Stimulated activated CD8-positive, alpha-beta memory T cell treated with anti-CD3 and anti-CD28 coated beads, Interleukin-7, amount 100 ng/mL, for 1 hour (primary cell): Measurements from ENCODE around the gene EFNB2.

ENCODE experiments used
- DNase-seq, 2 donors: peaks; one replicate each; pipeline ENCODE4 v3.0.0-alpha.2; 2020; ENCODE audit warnings: low read depth in 2 of 2

The EFNB2 gene

DNA sequence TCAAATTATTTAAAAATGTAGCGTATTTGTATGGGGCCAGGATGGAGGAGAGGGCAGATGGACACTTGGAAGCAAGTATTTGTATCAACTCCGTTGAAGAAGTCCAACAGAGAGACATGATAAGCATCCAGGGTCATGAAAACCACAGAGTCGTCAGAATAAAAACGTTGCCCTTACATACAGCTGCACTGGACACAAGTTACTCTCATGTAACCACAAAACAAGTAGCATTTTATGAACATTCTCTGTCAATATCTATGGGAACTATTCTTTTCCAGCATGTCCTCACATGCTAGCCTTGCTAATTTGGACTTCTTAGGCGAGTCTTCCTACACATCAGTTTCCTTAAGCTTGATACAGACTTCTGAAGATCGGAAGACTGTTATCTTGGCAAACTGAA is 35.0 kb downstream of the EFNB2 start:
- DNase-seq: no peak

DNA sequence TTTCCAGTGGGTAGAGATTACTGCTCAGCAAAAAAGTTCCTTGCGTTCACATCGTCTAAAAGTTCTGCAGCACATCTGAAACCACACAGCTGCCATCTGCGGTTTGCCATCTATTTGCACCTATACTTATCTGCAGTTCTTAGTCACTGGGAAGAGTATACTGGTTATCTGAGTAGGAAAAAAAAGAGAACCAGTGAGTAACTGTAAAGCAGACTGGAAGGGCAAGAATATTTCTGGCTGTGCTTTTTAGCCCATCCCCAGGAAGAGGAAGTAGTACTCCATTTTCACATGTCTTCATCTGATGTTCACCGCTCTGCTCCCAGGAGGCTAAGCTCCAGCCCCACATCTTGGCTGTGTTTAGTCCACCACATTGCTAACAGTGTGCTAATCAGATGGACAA is 35.6 kb downstream of the EFNB2 start:
- no peak for DNase-seq

- no peak for DNase-seq
These were observed 36.3 kb downstream of the EFNB2 start for GRCh38 chr13:106499113-106499512.

- DNase-seq: no peak
These were observed 36.9 kb downstream of the EFNB2 start for GRCh38 chr13:106498571-106498970.

DNA sequence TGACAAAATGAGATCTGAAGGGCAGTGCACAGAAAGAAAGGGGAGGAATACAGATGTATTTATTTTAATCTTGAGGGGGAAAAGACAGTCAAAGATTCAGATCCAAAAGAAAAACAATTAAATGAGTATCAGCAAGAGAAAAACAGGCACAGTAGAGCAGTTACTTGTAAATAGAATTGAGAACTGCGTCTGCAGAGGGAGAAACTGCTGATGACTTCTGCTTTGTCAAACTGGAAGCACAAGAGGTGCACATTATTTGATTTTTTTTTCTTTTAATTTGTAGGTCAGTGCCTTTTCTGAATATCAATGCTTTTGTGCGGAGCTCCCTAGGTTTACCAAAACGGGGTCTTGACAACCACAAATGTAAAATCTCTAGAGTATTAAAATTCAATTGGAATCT is 37.3 kb downstream of the EFNB2 start:
- DNase-seq: no peak

DNA sequence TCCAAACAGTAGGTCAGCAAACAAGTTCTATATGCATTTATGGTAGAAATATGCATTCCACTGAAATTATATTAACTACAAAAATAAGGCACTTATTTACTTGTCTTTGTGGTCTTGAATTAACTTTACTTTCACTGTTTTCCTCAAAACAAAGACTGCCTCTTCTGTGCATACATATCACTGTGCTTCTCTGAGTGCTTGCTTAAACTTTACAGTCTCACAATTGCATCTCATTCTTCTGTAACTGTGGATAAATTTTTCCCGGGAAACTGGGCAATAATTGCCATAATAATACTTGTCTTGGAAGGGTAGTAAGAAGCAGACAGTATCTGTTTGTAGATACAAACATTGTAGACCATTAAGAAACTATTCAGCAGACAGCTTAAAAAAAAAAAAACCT is 38.4 kb downstream of the EFNB2 start:
- no peak for DNase-seq

DNA sequence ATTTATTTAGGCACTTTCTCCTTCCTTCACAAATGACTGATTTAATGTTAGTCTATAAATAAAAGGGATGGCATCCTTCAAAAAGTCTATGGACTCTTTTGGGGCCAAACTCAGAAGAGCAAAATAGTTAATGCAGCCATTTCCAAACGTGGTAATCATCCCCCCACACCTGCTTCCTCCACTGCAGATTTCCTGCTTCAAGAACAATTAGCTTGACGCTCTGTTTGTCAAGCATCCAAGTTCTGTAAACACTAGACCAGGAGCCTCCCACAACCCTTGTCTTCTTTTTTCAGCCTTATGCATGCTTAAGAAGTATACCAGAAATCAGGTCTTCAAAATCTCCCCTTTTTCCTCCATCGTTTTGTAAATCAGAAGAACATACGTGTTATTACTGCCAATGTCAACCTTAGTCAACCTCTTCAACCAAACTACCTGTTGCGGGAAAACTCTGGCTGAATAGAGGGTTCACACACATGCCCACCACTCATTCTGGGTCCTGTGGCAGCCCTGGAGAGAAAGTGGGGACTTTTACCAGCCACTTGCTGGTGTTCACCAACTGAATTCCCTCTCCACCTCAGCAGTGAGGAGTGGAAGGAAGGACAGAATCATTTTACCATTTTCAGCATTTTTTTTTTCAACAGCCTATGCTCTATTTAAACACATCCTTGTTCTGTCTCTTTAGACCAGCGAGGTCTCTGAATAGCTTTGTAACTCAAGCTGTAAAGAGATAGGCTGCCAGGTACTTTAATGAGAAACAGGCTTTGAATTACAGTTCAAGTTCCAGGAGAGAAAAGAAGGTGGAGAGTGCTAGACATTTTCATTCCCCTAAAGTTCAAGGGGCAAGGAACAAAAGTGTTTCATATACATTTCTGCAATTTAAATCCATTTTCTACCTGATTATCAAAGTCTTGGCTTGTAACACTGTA is 39.1 kb downstream of the EFNB2 start:
- DNase-seq: no peak

- no peak for DNase-seq
These were observed 40.5 kb downstream of the EFNB2 start for GRCh38 chr13:106494936-106495335.

DNA sequence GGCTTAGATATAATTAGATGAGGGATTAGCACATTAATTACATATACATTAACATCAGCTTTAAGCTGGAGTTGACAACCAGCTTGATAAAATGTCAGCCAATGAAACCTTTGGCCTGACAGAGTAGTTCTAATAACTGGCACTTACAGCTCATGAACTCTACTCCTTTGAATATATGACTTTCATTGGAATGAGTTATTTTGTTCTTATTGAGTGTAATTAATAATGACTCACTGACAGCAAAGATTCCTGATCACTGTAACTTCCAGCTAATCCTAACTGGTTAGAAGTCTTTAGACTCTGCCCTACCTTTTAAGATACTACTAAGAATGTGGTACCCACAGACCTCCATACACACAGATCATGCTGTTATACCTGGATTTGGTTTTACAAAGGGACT is 41.0 kb downstream of the EFNB2 start:
- no peak for DNase-seq

DNA sequence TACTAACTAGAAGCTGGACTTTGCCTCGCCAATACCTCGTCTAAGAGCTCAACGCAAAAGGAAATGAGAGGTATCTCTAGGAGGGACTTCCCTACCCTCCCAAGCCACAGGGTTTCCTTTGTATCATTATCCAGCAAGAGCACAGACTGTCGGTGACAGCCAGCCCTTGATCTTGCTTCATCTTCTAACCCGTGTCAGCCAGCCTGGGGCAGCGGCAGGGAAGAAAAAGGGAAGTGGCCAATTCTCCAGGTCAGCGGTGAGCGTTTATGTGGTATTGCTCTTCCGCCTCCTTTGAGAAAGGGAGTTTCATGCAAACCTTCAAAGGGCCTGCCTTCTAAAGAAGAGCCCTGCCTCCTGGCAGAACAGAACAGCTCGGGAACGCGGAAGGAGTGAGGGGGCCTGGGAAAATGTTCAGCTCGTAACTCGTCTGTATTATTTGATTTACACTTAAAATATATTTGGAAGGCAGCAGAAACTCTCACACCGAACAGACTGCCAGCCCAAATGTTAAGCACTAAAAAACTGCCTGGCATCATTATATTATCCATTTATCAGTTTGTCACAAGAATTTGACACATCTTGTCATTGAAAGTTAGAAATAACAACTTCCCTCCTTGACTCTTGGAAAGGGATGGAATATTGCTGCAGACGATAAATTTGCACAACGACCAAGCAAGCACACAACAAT is 41.8 kb downstream of the EFNB2 start:
- no peak for DNase-seq

DNA sequence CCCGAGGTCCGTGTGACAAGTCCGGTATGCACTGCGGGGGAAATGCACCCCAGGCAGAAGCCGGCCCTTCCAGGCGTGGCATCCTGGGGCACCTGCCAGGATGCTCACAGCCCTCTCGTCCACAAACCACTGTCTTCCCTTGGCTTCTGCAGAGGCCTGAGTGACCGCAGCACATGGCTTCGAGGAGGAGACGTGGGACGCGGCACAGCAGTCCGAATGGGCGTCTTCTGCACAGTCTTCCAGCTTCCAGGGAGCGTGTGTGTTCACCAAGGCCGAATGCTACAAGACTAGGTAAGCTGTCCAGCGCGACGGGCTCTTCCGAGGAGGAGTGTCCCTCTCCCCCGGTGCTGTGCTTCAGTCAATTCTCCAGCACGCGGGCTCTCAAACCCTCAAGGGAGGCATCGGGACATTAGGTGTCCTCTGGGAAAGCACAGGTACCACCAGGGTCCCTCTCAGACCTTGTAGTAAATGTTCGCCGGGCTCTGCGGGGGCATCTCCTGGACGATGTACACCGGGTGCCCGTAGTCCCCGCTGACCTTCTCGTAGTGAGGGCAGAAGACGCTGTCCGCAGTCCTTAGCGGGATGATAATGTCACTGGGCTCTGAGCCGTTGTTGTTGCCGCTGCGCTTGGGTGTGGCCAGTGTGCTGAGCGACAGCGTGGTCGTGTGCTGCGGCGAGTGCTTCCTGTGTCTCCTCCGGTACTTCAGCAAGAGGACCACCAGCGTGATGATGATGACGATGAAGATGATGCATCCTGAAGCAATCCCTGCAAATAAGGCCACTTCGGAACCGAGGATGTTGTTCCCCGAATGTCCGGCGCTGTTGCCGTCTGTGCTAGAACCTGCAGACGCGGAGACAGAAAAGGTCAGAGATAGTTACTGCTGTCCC is 42.6 kb downstream of the EFNB2 start:
- no peak for DNase-seq

DNA sequence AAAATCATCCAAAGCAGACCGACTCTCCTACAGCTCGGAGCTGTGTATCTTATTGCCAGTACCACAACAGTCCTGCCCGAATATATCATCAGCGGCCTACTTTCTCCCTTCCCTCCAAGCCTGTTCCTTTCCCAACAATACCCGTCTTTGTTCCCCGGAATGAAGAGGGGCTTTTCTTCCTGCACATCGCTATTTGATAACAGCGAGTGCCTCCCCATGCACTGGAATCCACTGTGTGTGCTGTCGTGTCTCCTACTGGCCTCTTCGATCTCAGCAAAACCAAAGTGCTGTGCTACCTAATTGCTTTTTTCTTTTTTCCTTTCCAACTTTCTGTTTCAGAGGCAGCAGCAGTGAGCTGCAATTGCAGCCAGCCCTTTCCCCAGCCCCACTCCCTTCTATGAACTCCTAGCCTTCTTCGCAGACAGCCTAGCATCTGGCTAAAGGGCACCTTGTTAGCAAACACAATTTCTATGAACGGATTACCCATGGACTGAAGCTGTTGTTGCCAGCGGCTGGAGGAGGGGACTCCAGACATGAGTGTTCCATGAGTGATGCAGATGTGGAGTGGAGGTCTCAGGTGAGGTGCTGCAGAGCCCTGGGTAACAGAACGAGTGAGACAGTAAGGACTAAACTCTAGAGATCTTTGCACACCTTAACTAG is 43.4 kb downstream of the EFNB2 start:
- DNase-seq: no peak

DNA sequence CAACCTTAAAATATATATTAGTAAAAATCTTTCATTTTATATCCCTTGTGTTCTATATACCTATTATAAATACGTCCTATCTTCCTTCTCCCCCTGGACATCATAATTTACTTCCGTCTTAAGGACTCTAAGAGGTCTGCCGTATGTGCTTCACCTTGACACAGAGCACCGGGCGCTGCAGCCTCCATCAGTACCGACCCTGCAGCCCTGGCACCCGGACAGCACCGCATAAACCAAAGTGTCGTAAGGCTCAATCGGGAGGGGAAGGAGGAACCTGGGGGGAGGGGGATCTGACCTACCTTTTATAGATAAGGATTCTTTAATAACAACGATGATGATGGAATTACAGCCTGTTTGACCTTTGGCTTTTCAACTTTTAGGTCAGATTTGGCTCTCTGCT is 44.0 kb downstream of the EFNB2 start:
- no peak for DNase-seq

- no peak for DNase-seq
These were observed 44.7 kb downstream of the EFNB2 start for GRCh38 chr13:106490569-106491321.

DNA sequence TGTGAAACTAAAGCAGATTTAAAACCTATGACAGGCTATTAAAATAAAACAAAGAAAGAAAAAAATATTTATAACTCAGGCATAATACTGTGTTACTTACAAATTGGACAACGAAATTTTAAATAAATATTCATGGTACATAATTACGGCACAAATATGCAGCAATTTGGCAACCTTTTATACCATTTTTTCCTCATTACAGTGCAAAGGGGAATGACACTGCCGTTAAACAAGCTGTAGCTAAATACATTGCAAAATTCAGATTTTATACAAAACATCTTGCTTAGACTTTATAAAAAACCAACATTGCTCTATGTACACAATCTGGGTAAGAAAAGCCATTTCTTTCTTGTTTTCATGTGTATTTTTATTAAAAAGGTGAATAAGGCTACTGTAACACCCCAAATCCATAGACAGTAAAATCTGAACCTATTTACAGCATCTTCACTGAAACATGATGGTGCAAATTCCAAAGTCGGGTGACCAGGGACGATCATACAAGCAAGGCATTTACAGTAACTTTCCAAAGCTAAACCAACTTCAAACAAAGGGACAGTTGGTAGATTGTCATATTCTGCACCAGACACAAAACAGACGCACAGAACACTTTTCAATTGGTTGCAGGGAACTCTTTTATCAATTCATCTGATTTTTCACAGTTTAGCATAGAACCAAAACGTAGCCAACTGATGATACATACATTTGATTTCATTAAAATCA is 45.5 kb downstream of the EFNB2 start:
- no peak for DNase-seq

- no peak for DNase-seq
These were observed 46.8 kb downstream of the EFNB2 start for GRCh38 chr13:106488686-106489085.

DNA sequence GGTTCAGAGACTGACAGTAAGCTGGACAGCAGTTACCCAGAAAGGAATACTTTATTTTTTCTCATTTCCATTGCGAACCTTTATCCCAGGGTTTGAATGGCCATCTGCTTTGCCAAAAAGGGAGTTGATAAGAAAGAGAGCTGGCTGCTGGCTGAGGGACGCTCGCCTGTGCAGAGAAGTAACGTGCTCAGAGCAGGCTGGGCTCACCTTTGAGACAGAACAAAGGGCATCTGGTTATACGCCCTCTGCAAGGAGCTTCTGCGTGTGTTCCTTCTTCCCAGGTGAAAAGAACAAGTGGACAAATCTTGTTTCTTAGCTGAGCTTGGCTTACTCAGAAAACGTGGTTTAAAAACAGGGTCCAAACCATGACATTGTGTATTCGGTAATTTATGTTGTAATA is 47.4 kb downstream of the EFNB2 start:
- no peak for DNase-seq

GRCh38 chr13:106487129-106487528 is 48.3 kb downstream of the EFNB2 start:
- DNase-seq: no peak

- no peak for DNase-seq
These were observed 49.2 kb downstream of the EFNB2 start for GRCh38 chr13:106486287-106486686.

DNA sequence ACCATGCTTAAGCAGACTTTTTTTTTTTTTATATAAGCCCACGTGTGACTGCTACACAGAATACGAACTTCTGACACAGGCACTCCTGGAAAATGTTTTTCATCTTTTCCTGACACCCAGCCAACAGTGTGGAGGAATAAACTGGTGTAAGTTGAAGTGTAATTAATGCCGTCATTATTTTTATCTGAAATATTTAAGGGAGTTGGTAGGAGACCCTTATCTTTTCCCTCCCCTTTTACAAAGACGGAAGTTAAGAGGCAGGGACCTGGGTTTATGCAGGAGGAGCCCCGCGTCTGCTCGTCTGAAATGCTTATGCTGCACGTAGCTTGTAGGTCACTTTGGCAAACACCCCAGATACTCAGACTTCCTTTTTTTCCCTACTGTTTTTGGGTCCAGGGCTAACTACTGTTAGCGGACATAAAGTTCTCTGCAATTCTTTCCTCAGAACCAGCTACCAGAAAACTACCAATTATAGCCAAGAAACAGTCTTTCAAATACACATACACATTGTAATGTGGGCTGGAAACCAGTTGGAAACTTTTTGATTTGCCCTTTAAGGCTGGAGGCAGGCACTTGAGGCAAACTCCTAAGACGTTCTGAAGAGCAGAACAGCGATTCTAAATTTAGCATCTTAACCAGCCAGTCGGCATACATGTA is 50.8 kb downstream of the EFNB2 start:
- no peak for DNase-seq
